Right cardiac atrium (tissue), 5 donors: ENCODE measurements around the gene MSN. TPM values are rescaled to one million over a fixed set of nuclear protein-coding genes. Genes with fewer than 3 reads are reported as not detected.

Experiments used
- ATAC-seq, 2 donors: fragments of 200-7000 bp; cut with Tn5 transposase; one replicate each; pipeline versions ENCODE4 v1.8.0 to v1.9.1; 2020; ENCODE audit warnings: moderate library complexity in 2 of 2, mild to moderate bottlenecking in 1 of 2
- DNase-seq, 3 donors: peaks; one replicate each; pipeline ENCODE4 v3.0.0-alpha.2; 2020
- H3K27ac ChIP-seq: one replicate; pipeline ENCODE4 v1.5.1; 2013; ENCODE audit warnings: mild to moderate bottlenecking, low read length, control low read depth, moderate library complexity
- H3K27me3 ChIP-seq: one replicate; pipeline ENCODE4 v1.6.1; 2013; ENCODE audit not compliant: control insufficient read depth, insufficient read depth
- H3K4me1 ChIP-seq: one replicate; pipeline ENCODE4 v1.6.1; 2013; ENCODE audit warnings: low read length; ENCODE audit not compliant: control insufficient read depth, insufficient read depth
- H3K4me3 ChIP-seq: one replicate; pipeline ENCODE4 v1.5.1; 2013; ENCODE audit warnings: low read length, control low read depth
- H3K9me3 ChIP-seq: one replicate; pipeline ENCODE4 v1.6.1; 2013; ENCODE audit warnings: low read length; ENCODE audit not compliant: control insufficient read depth
- WGBS: extraction: QIAGEN DNeasy Blood & Tissue Kit; methylation state at CpG from one replicate; pipeline ENCODE4 v1.1.7; 2013; 5-methylcytosine and 5-hydroxymethylcytosine counted together
- intact Hi-C, 4 donors: fragments of 100-400 bp; cut with DNase I; formaldehyde crosslinking; loops; one replicate each; pipeline versions ENCODE4 v1.11.0 to v1.14.0; 2022 to 2023
- polyA plus RNA-seq: library from polyadenylated mRNA; stranded (reverse); fragments of 200-250 nt; gene quantifications from one replicate; pipeline ENCODE4 v1.2.3, GENCODE V29; 2013
- total RNA-seq, 4 donors: library from RNA; stranded (reverse); fragmentation: NEBNext Ultra II Directional; extraction: Animal tissue kit (Norgen Biotek cat#: 25700); gene quantifications; one replicate each; pipeline ENCODE4 v1.2.1, GENCODE V29; 2021
- donor health status: healthy with polysubstance abuse.
- donor health status: DM: no; HTN: yes; CAD: no.
- donor health status: DM: no; HTN: no; CAD: no.
- donor health status: DM: no; HTN: yes; CAD: no; lungs with severe emphysema.
- donor health status: DM: yes; HTN: yes; CAD: no.

Gene MSN
- total and polyA plus RNA-seq, 5 donors: 78.1 to 201 (median 119) TPM

DNA sequence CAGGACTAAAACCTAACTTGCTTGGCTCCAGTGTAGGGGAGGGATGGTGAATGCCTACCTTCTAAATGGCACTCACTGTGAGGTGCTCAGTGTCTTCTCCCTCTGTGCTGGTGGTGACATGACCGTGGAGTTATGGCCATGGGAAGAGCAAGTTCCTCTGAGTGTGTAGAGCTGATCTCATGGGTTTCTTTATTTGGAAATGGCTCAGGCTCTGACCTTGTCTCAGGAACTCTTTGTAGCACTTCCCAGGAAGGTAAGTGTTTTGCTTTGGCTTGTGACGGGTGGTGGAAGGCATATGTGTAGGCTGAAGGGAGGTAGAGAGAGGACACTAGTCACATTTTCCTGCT, 6.4 kb downstream of the MSN start:
- no peak overlapping the region for H3K4me3 ChIP-seq
- 18% methylated on average over 2 of the region's 2 CpGs for WGBS
- no peaks in the 10 kb centered on the region for H3K9me3 ChIP-seq
- H3K27ac ChIP-seq: peak overlapping the region; percentile 97
- intact Hi-C loops: no loop called here
- H3K4me1 ChIP-seq: peaks cover 20% of the 10 kb centered on the region
- DNase-seq (no peak), ATAC-seq (peak; percentile 13 to 28)
- no peaks in the 10 kb centered on the region for H3K27me3 ChIP-seq

DNA sequence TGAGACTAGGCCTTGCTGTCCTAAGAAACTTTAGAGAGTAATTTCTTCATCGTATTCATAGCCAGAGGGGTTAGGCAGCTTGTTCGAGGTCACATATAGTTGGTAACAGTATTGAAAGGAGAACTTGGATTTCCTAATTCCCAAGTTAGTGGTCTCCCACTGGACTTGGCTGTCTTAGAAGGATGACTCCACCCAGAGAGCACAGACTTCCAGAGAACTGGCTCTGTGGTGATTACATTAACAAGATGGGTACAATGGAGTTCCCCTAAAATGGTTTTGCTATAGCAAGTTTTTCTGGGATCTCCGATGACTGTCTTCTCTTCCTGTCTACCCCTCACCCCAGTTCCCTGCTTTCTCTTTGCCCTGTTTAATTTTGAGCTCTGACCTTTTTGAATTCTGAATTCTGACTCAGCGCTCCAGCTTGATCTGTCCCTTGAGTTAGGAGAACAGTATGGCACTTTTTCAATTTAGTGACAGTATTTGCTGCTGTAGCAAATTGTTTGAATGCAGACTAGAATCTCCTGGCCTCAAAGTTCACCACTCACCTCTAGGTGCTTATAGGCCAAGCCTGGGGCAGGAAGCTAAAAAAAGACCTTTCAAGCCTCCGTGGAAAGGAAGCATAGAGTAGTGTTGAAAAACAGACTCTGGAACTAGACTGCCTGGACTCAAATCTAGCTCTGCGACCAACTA, 6.9 kb downstream of the MSN start:
- 26% methylated on average over 6 of the region's 6 CpGs for WGBS
- intact Hi-C loops: no loop called here
- Histone ChIP-seq H3K27me3 (no peaks in the 10 kb centered on the region), H3K4me3 (peak overlapping the region; percentile 27), H3K27ac (peak overlapping the region; percentile 97), H3K9me3 (no peaks in the 10 kb centered on the region), H3K4me1 (peaks cover 22% of the 10 kb centered on the region)
- ATAC-seq: peak; percentile 25 to 37
- DNase-seq: no peak

DNA sequence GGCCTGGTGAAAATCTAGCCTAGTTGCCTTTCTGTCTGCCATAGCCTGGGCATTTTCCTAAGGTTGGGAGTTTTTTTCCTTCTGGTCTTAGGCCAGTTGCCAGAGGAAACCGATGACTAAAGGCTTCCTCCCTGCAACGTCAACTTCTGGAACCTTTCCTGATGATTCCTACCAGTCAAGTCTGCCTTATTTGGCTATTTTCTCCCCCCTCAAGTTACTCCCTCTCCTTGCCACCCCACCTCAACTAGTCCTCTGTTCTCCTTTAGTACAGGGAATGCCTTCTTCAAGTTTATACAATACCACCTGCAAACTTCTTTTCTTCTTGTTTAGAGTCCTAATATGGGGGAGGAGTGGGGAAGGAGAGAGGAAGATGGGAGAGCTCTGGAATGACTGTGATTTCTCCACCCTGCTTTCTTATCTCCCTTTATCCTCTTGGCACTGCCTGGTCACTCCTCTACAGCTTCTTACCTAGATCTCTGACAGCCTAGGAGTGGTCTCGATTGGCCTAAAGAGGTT, 10.6 kb downstream of the MSN start:
- no peak overlapping the region for H3K4me3 ChIP-seq
- peak; percentile 60 to 81 for ATAC-seq
- no peak for DNase-seq
- H3K9me3 ChIP-seq: no peaks in the 10 kb centered on the region
- no peaks in the 10 kb centered on the region for H3K27me3 ChIP-seq
- intact Hi-C loops: no loop called here
- H3K27ac ChIP-seq: peak overlapping the region; percentile 90
- WGBS: 5% methylated on average over 3 of the region's 3 CpGs
- peaks cover 37% of the 10 kb centered on the region for H3K4me1 ChIP-seq

DNA sequence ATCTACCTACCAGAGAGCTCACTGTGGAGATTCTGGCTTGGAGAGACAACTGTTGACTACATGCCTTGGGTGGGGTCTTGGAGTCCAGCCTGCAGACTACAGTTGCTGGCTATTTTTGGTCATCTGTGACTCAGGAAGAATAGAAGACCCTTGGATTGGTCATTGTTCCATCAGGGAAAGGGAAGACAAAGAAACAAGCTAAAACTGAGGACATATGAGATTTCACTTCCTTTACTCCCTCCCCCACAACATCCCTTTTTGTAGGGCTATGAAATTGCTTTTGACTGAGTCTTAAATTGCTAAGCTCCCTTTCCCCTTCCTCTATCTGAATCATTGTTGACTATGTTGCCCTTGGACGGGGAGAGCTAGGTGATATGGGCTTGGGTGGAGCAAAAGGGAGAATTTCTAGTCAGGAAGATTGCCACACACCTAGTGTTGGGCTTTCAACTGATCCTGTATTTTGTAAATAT, 11.7 kb downstream of the MSN start:
- Histone ChIP-seq H3K27me3 (no peaks in the 10 kb centered on the region), H3K9me3 (no peaks in the 10 kb centered on the region), H3K4me1 (peaks cover 30% of the 10 kb centered on the region), H3K27ac (peak overlapping the region; percentile 78), H3K4me3 (no peak overlapping the region)
- DNase-seq: no peak
- intact Hi-C loops: no loop called here
- peak; percentile 53 to 80 for ATAC-seq
- WGBS: 13% methylated on average over 1 of the region's 1 CpG

DNA sequence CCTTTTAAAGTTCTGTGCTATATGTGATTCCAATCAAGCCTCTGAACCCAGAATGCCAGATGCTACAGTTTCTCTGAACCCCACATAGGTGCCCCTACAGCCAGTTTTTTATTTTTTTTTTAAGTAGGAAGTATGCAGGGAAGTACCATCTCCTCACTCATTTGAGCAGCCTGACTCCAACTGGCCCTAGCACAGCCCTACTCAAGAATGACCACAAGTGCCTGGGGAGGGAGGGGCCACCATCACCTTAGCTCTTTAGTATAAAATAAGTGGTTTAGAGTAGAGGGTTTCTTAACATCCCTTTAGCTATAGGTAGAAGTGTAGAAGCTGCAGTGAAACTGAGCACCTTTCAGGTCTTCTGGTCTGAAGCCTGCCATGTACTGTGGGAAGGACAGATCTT, 14.4 kb downstream of the MSN start:
- H3K27me3 ChIP-seq: no peaks in the 10 kb centered on the region
- H3K4me1 ChIP-seq: peaks cover 32% of the 10 kb centered on the region
- H3K27ac ChIP-seq: no peak overlapping the region
- DNase-seq (no peak), ATAC-seq (no peak)
- H3K9me3 ChIP-seq: no peaks in the 10 kb centered on the region
- intact Hi-C loops: no loop called here
- no peak overlapping the region for H3K4me3 ChIP-seq

DNA sequence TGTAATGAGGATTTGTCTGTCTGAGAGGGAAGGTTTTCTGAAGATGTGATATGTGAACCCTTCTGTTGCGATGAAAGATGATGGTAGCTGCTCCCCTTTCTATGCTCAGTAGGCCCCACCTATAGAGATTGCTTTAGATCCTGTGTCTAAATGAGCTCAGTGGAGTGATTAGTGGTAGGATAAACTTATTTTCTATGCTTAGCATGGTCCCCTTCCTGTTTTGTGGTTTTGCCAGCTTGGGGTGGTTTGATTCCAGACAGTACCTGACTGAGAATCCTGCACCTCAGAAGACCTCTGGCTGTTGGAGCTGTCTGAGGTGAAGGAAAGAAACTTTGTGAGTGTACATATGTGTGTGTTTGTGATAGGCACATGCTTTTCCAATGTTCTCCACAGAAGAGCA, 17.7 kb downstream of the MSN start:
- Histone ChIP-seq H3K4me3 (no peak overlapping the region), H3K27ac (no peak overlapping the region), H3K9me3 (no peaks in the 10 kb centered on the region), H3K27me3 (no peaks in the 10 kb centered on the region), H3K4me1 (peaks cover 35% of the 10 kb centered on the region)
- 95% methylated on average over 1 of the region's 1 CpG for WGBS
- DNase-seq (no peak), ATAC-seq (no peak)
- intact Hi-C loops: no loop called here

DNA sequence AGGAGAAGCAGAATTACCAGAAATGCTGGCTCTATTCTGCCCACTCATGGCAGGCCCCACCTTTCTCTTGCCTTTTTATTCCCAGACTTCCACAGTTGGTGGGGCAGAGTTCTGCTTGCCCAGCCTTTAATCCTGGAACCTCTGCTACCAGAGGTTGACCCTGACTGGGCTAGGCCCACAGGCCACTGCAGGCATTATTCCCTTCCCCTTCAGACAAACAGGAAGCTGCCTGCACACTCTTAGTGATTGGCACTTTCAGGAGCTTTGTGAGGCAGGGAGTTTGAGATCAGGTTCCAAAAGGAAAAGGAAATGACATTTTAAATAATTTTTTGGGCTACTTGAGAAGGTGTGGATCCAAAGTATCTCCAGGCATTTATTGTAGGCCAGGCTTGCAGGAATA, 18.8 kb downstream of the MSN start:
- Histone ChIP-seq H3K27me3 (no peaks in the 10 kb centered on the region), H3K4me1 (peaks cover 38% of the 10 kb centered on the region), H3K9me3 (no peaks in the 10 kb centered on the region), H3K27ac (no peak overlapping the region), H3K4me3 (no peak overlapping the region)
- DNase-seq (no peak), ATAC-seq (peak in 1 of 2 donors; percentile 30)
- intact Hi-C loops: no loop called here

DNA sequence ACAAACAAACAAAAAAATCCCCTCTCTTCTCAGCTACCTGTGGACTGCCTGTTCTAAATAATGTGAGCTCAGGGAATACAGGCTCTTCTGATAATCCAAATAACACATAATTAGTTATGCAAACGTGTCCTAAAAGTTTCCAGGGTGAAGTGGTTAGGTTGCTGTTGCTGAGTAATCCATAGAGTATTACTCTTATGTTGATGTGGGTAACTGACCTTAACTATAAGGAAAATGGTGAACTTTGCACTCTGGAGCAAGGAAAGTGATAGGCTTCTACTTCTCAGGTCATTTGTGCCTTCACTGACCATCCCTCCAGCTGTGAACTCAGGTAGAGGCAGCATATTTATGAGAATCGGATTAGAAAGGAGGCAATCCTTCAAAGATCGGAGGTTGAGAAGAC, 19.9 kb downstream of the MSN start:
- WGBS: 58% methylated on average over 3 of the region's 3 CpGs
- H3K4me1 ChIP-seq: peaks cover 38% of the 10 kb centered on the region
- intact Hi-C loops: no loop called here
- H3K27me3 ChIP-seq: no peaks in the 10 kb centered on the region
- H3K27ac ChIP-seq: no peak overlapping the region
- ATAC-seq (no peak), DNase-seq (no peak)
- H3K4me3 ChIP-seq: no peak overlapping the region
- H3K9me3 ChIP-seq: no peaks in the 10 kb centered on the region

DNA sequence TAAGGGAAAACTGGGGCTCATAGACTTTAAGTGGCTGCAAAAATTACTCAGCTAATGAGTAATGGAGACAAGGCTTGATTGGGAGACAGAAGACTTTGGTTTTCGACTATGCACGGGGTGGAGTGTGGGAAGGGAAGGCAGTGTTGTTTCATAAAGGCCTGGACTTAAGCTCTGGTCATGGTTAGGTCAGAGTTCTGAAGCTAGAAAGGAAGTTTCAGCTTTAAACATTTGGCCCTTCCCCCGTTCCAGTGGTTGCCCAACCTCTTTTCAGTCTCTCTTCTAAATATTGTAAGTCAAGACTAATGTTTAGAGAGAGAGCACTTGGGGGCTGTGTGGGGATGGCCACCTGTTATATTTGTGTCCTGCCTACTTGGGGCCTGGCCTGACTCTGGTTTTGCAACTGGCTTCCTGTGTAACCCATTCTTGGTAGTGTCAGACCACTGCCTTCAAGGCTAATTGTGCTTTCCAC, 21.0 kb downstream of the MSN start:
- H3K4me1 ChIP-seq: peaks cover 36% of the 10 kb centered on the region
- H3K4me3 ChIP-seq: no peak overlapping the region
- H3K27ac ChIP-seq: no peak overlapping the region
- intact Hi-C loops: no loop called here
- H3K9me3 ChIP-seq: no peaks in the 10 kb centered on the region
- DNase-seq (no peak), ATAC-seq (peak; percentile 22)
- no peaks in the 10 kb centered on the region for H3K27me3 ChIP-seq
- WGBS: 25% methylated on average over 3 of the region's 3 CpGs

DNA sequence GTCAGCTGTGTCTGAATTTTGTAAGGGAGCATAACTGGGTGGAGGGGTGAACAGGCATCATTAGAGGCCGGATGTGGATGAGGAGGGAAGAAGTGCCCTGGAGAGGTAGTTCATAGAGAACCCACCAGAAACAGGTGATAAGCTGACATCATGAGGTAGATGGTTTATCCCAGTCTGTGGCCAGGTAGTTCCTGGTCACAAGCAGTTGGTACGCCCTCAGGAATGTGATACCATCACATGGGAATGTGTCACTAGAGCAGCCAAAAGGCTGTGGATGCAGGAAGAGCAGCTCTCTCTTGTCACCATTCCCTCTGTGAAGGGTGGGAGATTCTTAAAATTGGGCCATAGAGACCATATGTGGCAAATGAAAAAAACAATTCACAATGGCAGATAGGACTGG, 21.9 kb downstream of the MSN start:
- peak overlapping the region; percentile 13 for H3K27ac ChIP-seq
- H3K27me3 ChIP-seq: no peaks in the 10 kb centered on the region
- no peaks in the 10 kb centered on the region for H3K9me3 ChIP-seq
- ATAC-seq (no peak), DNase-seq (no peak)
- H3K4me1 ChIP-seq: peaks cover 38% of the 10 kb centered on the region
- 63% methylated on average over 2 of the region's 2 CpGs for WGBS
- intact Hi-C loops: no loop called here
- H3K4me3 ChIP-seq: no peak overlapping the region

DNA sequence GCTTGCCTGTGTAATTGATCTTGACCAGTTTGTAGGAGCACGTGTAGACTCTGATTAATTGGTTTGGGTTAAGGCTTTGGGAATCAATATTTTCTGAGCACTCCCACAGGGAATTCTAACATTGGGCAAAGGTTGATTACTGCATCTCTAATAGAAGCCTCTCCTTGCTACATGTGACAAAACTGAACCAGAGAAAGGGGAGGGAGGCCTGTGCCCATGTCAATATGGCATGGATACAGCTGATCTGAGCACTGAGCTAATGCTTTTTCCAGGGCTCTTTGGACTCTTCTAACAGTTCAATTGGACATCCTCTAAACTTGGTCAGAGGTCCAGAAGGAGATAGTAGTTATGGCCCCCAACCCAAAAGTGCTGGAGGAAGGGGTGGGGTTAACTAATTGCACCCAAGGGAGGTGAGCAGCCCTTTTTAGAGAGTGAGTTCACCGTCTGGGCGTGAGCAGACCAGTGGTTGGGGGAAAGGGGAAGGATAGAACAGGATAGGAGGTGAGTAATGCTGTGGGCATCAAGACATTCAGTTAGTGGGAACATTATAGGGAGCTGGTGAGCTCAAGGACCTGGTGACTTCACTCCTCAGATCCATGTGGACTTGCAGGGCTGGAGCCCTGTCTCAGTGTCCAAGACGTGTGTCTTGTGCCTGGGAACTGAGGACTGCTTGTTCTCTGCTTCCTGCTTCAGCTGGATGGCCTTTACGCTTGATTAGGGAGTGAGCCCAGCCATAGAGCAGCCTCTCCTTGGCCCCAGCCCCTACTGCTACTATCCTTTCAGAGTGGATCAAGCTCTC, 22.8 kb downstream of the MSN start:
- no peak overlapping the region for H3K4me3 ChIP-seq
- H3K27ac ChIP-seq: peak overlapping the region; percentile 88
- no peaks in the 10 kb centered on the region for H3K27me3 ChIP-seq
- 29% methylated on average over 5 of the region's 5 CpGs for WGBS
- no peaks in the 10 kb centered on the region for H3K9me3 ChIP-seq
- DNase-seq (peak; percentile 51 to 71 (median 58)), ATAC-seq (peak; percentile 78 to 92)
- peaks cover 40% of the 10 kb centered on the region for H3K4me1 ChIP-seq
- intact Hi-C loops: no loop called here
